CD4-positive, alpha-beta T cell treated with Interleukin-10 for 1 hour (primary cell): ENCODE results near the gene CDK9.
"Not testable (repeated sequence)": the region's sequence is repeated elsewhere in the genome, so short reads cannot be mapped to it uniquely, and the experiment has no call there.

Experiments used
- DNase-seq: peaks from one replicate; pipeline ENCODE4 v3.0.0-alpha.2; 2020

CDK9 gene

GRCh38 chr9:127785933-127786772, at the start of gene CDK9:
TSS of gene CDK9 (plus strand) at chr9:127786034. CDS start at chr9:127786149, 115 bp downstream.
- DNase-seq = peak; percentile 94

DNA sequence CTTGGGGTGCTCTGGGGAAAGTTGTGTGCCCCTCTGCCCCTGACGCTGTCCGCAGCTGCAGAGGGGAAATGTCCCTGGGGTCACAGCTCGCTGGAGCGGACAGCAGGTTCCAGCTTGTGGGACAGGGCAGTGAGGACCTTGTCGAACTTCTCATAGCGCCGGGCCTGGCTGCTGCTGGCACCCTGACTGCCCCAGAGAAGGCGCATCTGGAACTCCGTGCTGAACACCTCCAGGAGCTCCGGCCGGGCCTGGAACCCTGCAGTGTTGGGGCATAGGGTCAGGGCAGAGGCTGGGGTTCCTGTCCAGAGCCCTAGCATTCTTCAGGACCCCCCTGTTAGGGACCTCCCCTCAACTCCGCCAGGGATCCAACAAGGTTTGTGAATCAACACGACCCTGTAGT, 47.2 kb upstream of the CDK9 start:
- no peak for DNase-seq

DNA sequence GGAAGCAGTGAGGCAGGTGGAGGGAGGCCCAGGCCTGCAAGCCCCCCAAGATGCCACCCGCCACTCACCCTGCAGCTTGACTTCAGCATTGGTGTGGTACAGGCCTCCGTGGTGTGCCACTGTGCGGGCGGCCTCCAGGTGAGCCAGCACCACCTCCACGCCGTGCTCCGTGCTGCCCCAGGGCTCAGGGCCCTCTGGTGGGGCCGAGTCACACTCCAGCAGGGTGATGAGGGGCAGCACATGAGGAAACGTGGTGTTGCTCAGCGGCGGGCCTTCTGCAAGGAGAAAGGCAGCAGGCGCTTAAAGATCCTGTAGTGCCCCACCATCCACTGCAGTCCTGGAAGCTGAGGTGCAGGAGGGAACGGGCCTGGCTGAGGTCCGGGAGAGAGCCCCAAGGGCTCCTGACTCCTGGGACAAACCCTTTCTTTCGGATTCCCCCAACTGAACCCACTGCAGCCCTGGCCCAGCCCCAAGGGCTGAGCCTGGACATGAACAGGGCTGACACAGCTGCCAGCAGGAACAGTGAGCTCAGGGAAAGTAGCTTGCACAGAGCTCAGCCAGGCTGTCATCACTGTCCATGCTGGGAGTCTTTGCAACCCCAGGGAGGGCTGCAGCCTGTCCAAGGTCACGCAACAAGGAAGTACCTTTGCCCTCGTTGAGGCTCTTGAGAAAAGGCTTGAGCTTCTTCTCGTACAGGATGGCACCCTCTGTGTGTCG, 46.1 kb upstream of the CDK9 start:
- no peak for DNase-seq

- no peak for DNase-seq
These were observed 43.9 kb upstream of the CDK9 start for GRCh38 chr9:127741831-127742434.

GRCh38 chr9:127742435-127743088, 43.3 kb upstream of the CDK9 start:
- DNase-seq = no peak

- DNase-seq = no peak
These were observed 41.3 kb upstream of the CDK9 start for GRCh38 chr9:127744398-127745110.

- DNase-seq = peak; percentile 47
These were observed 38.8 kb upstream of the CDK9 start for GRCh38 chr9:127746959-127747569.

DNA sequence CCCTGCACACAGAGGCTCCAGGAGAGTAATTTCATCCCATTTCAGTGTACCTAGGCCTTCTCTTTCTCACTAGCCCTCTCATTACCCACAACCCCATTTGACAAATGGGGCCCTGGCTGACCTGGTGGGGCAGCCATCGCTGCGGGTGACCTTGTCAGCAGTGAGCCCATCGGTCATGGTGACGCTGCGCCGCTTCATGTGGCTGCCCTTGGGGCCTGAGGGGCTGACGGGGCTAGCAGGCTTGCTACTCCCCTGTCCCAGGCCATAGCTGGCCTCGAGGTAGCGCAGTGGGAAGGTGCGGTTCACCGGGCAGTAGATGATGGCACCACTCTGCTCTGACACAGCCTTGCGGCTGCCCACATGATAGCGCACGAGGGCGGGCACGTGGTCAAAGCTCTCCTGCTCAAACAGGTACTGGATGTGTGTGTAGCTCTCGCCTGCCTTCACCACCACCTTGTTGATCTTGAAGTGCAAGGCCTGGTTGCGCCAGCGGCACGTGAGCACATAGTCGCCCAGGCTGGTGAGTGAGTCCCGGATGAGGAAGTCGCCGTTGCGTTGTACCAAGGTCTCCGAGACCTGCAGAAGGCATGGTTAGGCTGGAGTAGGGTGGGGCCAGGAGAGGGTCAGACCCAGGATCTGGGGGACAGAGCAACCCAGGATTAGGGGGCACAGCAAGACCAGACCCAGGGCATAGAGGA, 36.6 kb upstream of the CDK9 start:
- DNase-seq = no peak

DNA sequence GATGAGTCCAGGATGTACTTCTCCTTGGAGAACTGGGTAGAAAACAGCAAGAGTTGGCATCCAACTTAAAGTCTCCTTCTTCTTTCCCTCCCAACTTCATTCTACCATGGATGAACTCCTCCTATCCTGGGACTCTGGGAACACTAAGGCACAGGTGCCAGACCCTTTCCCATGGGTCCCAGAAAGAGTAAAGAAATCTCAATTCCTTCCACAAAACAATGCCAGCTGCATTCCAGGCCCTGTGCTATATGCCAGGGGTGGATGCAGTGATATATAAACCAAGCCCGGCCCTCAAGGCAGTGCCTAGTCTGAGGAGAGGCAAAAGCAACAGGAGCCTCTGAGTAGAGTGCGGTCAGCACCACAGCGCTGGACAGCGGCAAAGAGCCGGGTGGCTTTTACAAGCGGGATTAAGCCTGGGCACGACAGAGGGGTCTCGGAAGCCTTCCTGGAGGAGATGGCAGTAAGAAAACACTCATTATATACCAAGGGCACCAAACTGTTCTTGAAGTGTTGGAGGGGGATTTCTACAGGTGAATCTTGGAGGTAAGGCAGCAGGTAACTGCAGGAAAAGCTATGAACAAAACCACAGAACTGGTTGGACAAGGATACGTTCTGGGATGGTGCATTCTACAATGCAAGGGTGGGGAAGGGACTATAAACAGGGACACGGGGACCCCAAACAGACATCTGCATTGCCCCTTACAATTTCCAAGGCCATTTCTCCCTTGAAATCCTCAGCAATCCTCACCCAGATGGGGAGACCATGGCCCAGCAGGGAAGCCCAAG, 34.4 kb upstream of the CDK9 start:
- DNase-seq = no peak

GRCh38 chr9:127753148-127753547, 32.7 kb upstream of the CDK9 start:
- DNase-seq = no peak

GRCh38 chr9:127753622-127754021, 32.2 kb upstream of the CDK9 start:
- no peak for DNase-seq

GRCh38 chr9:127754099-127755060, 31.5 kb upstream of the CDK9 start:
- no peak for DNase-seq

DNA sequence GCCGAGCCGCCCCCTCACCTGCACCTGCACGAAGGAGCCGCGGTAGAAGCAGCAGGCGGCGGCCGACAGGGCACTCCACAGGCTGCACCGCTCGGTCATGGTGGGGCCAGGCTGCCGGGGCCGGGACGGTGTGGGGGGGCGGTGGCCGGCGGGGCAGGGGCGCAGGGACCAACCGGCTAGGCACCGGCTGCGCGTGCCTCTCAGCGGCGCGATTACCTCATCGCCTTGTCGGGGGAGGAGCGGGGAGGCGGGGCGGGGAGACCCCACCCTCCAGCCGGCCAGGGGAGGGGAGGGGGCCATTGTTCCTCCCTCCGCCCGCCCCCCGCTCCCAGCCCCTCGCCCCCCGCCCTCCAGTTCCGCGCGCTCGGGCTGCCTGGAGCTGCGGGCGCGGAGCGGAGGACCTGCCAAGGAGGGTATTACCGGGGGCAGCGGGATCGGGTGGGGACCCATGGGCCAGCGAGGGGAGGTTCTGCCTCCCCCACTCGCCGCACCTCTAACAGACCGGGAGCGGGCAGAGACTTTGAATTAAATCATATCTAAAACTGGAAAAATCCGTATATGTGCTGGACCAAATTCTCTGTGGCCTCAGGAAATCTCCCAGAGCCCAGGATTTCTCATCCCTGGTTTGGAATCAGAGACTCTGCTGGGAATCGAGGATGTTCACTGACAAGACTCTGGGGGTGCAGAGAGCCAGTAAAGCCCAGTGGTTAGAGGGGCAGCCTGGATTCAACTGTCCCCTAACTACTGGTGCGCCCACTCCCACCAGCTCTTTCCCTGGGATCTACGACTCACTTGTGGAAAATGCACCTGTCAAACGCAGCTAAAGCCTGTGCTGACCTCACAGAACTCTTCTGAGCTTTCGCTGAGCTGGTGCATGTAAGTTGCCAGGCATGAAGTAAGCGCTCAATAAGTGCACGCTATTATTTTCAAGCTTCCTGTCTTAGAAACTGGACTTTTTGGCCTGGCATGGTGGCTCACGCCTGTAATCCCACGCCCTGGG, 30.5 kb upstream of the CDK9 start:
- no peak for DNase-seq

- no peak for DNase-seq
These were observed 29.6 kb upstream of the CDK9 start for GRCh38 chr9:127756233-127756632.

GRCh38 chr9:127756776-127757175, 29.1 kb upstream of the CDK9 start:
- not testable (repeated sequence) for DNase-seq

- no peak for DNase-seq
These were observed 27.0 kb upstream of the CDK9 start for GRCh38 chr9:127758843-127759242.

GRCh38 chr9:127761061-127761460, 24.8 kb upstream of the CDK9 start:
- DNase-seq = no peak

DNA sequence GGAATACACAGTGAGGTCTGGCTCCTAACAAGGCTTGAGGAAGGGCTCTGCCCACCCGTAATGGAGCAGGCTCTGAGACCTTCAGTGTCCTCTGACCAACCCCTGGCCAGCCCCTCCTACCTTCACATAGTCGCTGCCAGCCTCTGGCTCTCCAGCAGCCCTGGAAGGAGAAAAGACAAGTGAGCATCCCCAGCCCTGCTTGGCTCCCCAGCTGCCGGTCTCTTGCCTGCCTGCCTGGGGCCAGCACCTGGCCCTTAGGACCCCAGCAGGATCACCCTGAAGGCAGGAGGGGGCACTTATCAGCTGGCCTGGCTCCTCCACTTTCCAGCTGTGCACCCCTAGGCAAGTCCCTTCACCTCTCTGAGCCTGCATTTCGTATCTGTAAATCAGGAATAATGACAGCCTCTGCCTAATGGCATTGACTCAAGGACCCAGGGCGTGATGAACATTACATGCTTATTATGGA, 24.3 kb upstream of the CDK9 start:
- no peak for DNase-seq
